ENCODE results near the gene LOXL1. TPM values are rescaled to one million over a fixed set of nuclear protein-coding genes. Genes with fewer than 3 reads are reported as not detected.

Gene LOXL1
- polyA plus RNA-seq, 1 donor from 2014 or later = 2.1 TPM

DNA sequence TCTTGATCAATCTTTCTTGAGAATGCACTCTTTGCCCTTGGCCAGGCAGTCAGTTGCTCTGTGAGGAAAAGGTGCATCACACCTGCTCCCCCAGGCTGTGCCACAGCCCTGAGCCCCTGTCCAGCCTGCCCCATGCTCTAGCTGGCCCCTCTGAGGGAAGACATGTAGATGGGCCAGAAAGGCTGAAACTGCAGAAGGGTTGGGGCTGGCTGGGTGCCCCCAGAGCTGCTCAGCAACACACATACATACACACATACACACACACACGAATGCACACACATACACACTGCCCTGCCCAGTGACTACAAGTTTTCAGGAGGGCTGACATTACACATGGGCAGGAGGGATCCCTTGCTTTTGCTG lies 36.5 kb upstream of the LOXL1 start:
- no peaks in the 10 kb centered on the region for H3K27me3 ChIP-seq (ENCODE audit: insufficient read depth, low read depth, low read length)
- no peak overlapping the region for H2AFZ ChIP-seq (ENCODE audit: low read depth, low read length)
- H3K9ac ChIP-seq (ENCODE audit: low read length) = no peak overlapping the region

DNA sequence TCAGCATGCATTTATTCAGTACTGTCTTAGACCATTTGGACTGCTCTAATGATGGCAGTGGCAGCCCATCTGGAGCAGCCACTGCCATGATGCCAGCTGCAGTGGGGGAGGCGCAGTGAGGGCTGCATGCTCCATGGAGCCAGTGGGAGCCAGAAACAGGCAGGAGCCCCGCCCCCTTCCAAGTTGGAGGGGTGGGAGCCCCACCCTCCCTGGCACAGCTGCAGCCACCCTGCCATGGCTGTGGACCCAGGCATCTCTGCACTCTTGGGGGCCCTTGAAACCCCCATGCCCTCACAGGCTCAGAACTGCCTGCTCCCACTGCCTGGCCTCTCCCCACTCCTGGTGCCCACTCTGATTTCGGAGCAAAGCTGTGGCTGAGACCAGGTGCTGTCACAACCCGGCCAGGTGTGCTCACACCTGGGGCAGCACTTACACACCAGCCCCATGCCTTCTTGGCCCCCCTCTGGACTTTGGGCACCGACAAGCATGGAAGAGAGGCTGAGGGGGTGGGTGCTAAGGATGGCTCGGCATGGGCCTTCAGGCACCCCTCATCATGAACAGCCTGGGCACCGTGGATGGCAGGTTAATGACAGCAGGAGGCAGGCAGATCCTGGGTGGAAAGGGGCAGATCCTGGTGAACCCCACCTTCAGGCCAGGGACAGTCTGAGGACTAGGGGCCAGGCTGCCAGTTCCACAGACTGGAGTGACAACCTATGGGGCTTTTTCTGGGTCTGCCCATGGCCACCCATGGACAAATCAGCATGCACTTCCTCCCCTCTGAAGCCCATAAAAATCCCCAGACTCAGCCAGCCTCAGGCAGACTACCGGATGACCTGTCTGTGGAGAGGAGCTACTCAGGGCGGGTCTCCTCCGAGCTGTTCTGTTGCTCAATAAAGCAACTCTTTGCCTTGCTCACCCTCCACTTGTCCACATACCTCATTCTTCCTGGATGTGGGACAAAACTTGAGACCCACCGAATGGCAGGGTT lies 34.6 kb upstream of the LOXL1 start:
- Histone ChIP-seq H3K9me3 (ENCODE audit: low read length) (no peaks in the 10 kb centered on the region), H3K36me3 (ENCODE audit: insufficient read depth, low read length) (no peaks in the 10 kb centered on the region), H3K27ac (ENCODE audit: low read length) (no peak overlapping the region), H3K79me2 (replicated peaks; ENCODE audit: insufficient read depth, low read length) (no peaks in the 10 kb centered on the region), H4K20me1 (ENCODE audit: insufficient read depth) (no peaks in the 10 kb centered on the region), H2AFZ (ENCODE audit: low read depth, low read length) (no peak overlapping the region), H3F3A (ENCODE audit: insufficient read depth, low read length, poor library complexity, severe bottlenecking) (no peaks in the 10 kb centered on the region), H3K4me2 (ENCODE audit: low read length) (no peak overlapping the region), H3K9me2 (ENCODE audit: insufficient read depth, low read length) (no peaks in the 10 kb centered on the region), H3K9ac (ENCODE audit: low read length) (no peak overlapping the region), H3K27me3 (ENCODE audit: insufficient read depth, low read depth, low read length) (no peaks in the 10 kb centered on the region), H3K4me3 (ENCODE audit: low read length) (no peak overlapping the region)
- TF ChIP-seq, protein P1, sequence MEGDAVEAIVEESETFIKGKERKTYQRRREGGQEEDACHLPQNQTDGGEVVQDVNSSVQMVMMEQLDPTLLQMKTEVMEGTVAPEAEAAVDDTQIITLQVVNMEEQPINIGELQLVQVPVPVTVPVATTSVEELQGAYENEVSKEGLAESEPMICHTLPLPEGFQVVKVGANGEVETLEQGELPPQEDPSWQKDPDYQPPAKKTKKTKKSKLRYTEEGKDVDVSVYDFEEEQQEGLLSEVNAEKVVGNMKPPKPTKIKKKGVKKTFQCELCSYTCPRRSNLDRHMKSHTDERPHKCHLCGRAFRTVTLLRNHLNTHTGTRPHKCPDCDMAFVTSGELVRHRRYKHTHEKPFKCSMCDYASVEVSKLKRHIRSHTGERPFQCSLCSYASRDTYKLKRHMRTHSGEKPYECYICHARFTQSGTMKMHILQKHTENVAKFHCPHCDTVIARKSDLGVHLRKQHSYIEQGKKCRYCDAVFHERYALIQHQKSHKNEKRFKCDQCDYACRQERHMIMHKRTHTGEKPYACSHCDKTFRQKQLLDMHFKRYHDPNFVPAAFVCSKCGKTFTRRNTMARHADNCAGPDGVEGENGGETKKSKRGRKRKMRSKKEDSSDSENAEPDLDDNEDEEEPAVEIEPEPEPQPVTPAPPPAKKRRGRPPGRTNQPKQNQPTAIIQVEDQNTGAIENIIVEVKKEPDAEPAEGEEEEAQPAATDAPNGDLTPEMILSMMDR (IDR thresholded peaks at IDR 0.05; ENCODE audit: poor library complexity, severe bottlenecking) = no peak
- TF ChIP-seq EP300 (conservative IDR thresholded peaks at IDR 0.05; ENCODE audit: poor library complexity, severe bottlenecking) = no peak
- no peak for TF ChIP-seq POLR2AphosphoS5 (IDR thresholded peaks at IDR 0.05)
- TF ChIP-seq TAF1 (IDR thresholded peaks at IDR 0.05; ENCODE audit: low read depth) = no peak
- TF ChIP-seq EZH2 (IDR thresholded peaks at IDR 0.05; ENCODE audit: borderline replicate concordance, insufficient read depth, low read length, poor library complexity, severe bottlenecking) = no peak
- TF ChIP-seq, protein P2, sequence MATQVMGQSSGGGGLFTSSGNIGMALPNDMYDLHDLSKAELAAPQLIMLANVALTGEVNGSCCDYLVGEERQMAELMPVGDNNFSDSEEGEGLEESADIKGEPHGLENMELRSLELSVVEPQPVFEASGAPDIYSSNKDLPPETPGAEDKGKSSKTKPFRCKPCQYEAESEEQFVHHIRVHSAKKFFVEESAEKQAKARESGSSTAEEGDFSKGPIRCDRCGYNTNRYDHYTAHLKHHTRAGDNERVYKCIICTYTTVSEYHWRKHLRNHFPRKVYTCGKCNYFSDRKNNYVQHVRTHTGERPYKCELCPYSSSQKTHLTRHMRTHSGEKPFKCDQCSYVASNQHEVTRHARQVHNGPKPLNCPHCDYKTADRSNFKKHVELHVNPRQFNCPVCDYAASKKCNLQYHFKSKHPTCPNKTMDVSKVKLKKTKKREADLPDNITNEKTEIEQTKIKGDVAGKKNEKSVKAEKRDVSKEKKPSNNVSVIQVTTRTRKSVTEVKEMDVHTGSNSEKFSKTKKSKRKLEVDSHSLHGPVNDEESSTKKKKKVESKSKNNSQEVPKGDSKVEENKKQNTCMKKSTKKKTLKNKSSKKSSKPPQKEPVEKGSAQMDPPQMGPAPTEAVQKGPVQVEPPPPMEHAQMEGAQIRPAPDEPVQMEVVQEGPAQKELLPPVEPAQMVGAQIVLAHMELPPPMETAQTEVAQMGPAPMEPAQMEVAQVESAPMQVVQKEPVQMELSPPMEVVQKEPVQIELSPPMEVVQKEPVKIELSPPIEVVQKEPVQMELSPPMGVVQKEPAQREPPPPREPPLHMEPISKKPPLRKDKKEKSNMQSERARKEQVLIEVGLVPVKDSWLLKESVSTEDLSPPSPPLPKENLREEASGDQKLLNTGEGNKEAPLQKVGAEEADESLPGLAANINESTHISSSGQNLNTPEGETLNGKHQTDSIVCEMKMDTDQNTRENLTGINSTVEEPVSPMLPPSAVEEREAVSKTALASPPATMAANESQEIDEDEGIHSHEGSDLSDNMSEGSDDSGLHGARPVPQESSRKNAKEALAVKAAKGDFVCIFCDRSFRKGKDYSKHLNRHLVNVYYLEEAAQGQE (IDR thresholded peaks at IDR 0.05; ENCODE audit: borderline replicate concordance) = no peak
- no peak for TF ChIP-seq SMC3 (conservative IDR thresholded peaks at IDR 0.05; ENCODE audit: poor library complexity)
- TF ChIP-seq RAD21 (conservative IDR thresholded peaks at IDR 0.05) = no peak

More for the DNA sequence above, 36.5 kb upstream of the LOXL1 start:
- H4K20me1 ChIP-seq (ENCODE audit: insufficient read depth) = no peaks in the 10 kb centered on the region
- no peak overlapping the region for H3K4me3 ChIP-seq (ENCODE audit: low read length)
- H3K27ac ChIP-seq (ENCODE audit: low read length) = no peak overlapping the region
- H3K4me2 ChIP-seq (ENCODE audit: low read length) = no peak overlapping the region
- H3K79me2 ChIP-seq (replicated peaks; ENCODE audit: insufficient read depth, low read length) = no peaks in the 10 kb centered on the region
- no peaks in the 10 kb centered on the region for H3K36me3 ChIP-seq (ENCODE audit: insufficient read depth, low read length)
- H3F3A ChIP-seq (ENCODE audit: insufficient read depth, low read length, poor library complexity, severe bottlenecking) = no peaks in the 10 kb centered on the region
- H3K9me3 ChIP-seq (ENCODE audit: low read length) = no peaks in the 10 kb centered on the region
- TF ChIP-seq MXI1 (conservative IDR thresholded peaks at IDR 0.05; ENCODE audit: poor library complexity, severe bottlenecking) = no peak
- no peak for TF ChIP-seq TAF1 (IDR thresholded peaks at IDR 0.05; ENCODE audit: low read depth)
- TF ChIP-seq EZH2 (IDR thresholded peaks at IDR 0.05; ENCODE audit: borderline replicate concordance, insufficient read depth, low read length, poor library complexity, severe bottlenecking) = no peak
- no peak for TF ChIP-seq RAD21 (conservative IDR thresholded peaks at IDR 0.05)
- TF ChIP-seq, protein P1 (IDR thresholded peaks at IDR 0.05; ENCODE audit: poor library complexity, severe bottlenecking) = no peak
- TF ChIP-seq EP300 (conservative IDR thresholded peaks at IDR 0.05; ENCODE audit: poor library complexity, severe bottlenecking) = no peak
- TF ChIP-seq, protein P2 (IDR thresholded peaks at IDR 0.05; ENCODE audit: borderline replicate concordance) = no peak
- TF ChIP-seq POLR2AphosphoS5 (IDR thresholded peaks at IDR 0.05) = no peak
- TF ChIP-seq SMC3 (conservative IDR thresholded peaks at IDR 0.05; ENCODE audit: poor library complexity) = no peak
- no peaks in the 10 kb centered on the region for H3K9me2 ChIP-seq (ENCODE audit: insufficient read depth, low read length)
